IMR-90 (cell line): ENCODE data around the gene BCAT1. TPM values are rescaled to one million over a fixed set of nuclear protein-coding genes. Genes with fewer than 3 reads are reported as not detected.
"Not testable (repeated sequence)": the region's sequence is repeated elsewhere in the genome, so short reads cannot be mapped to it uniquely, and the experiment has no call there.

ENCODE experiments used
- ATAC-seq: fragments of 200-7000 bp; cut with Tn5 transposase; 2 replicates; pipeline ENCODE4 v1.9.1; 2020; ENCODE audit warnings: low read depth, mild to moderate bottlenecking, moderate library complexity
- BruUV-seq: library from RNA; stranded (reverse); fragments of 400-500 nt; replicated peaks from 2 replicates; lab custom pipeline; 2021; lab: Mats Ljungman, UMichigan
- CTCF ChIA-PET: fragments of 300-600 bp; formaldehyde crosslinking; extraction: SDS; loops from one replicate; lab custom pipeline; 2021; ENCODE audit warnings: antibody characterized with exemption; lab: Yijun Ruan, JAX
- POLR2A ChIA-PET: fragments of 300-600 bp; sonication (Branson Sonifier 250); formaldehyde crosslinking; loops from one replicate; lab custom pipeline; 2022; ENCODE audit warnings: antibody characterized with exemption; ENCODE audit not compliant: unreplicated experiment; lab: Charles Lee
- DNase-seq: peaks from one replicate; pipeline ENCODE4 v3.0.0; 2013
- H2AFZ ChIP-seq: replicated peaks from 2 replicates; pipeline ENCODE3; 2013; ENCODE audit warnings: low read length, mild to moderate bottlenecking; ENCODE audit not compliant: poor library complexity
- H2AK5ac ChIP-seq: 2 replicates; pipeline ENCODE4 v1.6.1; 2013; ENCODE audit warnings: low read depth, low read length, inconsistent platforms
- H2AK9ac ChIP-seq: replicated peaks from 2 replicates; pipeline ENCODE3; 2013; ENCODE audit warnings: mild to moderate bottlenecking, low read depth, low read length, moderate library complexity; ENCODE audit not compliant: poor library complexity
- H2BK120ac ChIP-seq: 2 replicates; pipeline ENCODE4 v1.6.1; 2013; ENCODE audit warnings: low read depth, low read length, inconsistent platforms
- H2BK15ac ChIP-seq: 3 replicates; pipeline ENCODE4 v1.6.1; 2013; ENCODE audit warnings: low read depth, low read length, inconsistent platforms
- H2BK20ac ChIP-seq: 2 replicates; pipeline ENCODE4 v1.6.1; 2013; ENCODE audit warnings: low read depth, mild to moderate bottlenecking, inconsistent platforms, low read length, moderate library complexity
- H2BK5ac ChIP-seq: 2 replicates; pipeline ENCODE4 v1.6.1; 2013; ENCODE audit warnings: mild to moderate bottlenecking, low read depth, low read length, inconsistent platforms; ENCODE audit not compliant: poor library complexity, severe bottlenecking
- H3K14ac ChIP-seq: replicated peaks from 2 replicates; pipeline ENCODE4 v1.6.1; 2013; ENCODE audit warnings: low read depth, low read length, inconsistent platforms
- H3K18ac ChIP-seq: 2 replicates; pipeline ENCODE4 v1.6.1; 2013; ENCODE audit warnings: low read depth, low read length, control low read depth
- H3K23ac ChIP-seq: 2 replicates; pipeline ENCODE4 v1.6.1; 2013; ENCODE audit warnings: low read depth, low read length, inconsistent platforms
- H3K27ac ChIP-seq: 2 replicates; pipeline ENCODE4 v1.5.1; 2013; ENCODE audit warnings: mild to moderate bottlenecking, control low read depth, low read length; ENCODE audit not compliant: insufficient read depth
- H3K27me3 ChIP-seq: 2 replicates; pipeline ENCODE4 v1.6.1; 2013; ENCODE audit warnings: low read length; ENCODE audit not compliant: control insufficient read depth, insufficient read depth
- H3K36me3 ChIP-seq: 2 replicates; pipeline ENCODE4 v1.6.1; 2013; ENCODE audit warnings: low read length, mixed read lengths; ENCODE audit not compliant: control insufficient read depth, insufficient read depth
- H3K4ac ChIP-seq: 2 replicates; pipeline ENCODE4 v1.6.1; 2013; ENCODE audit warnings: low read depth, low read length, inconsistent platforms
- H3K4me1 ChIP-seq: 2 replicates; pipeline ENCODE4 v1.6.1; 2013; ENCODE audit warnings: low read length, mixed read lengths; ENCODE audit not compliant: control insufficient read depth, insufficient read depth
- H3K4me2 ChIP-seq: 2 replicates; pipeline ENCODE4 v1.6.1; 2013; ENCODE audit warnings: low read depth, mild to moderate bottlenecking, control low read depth, low read length, moderate library complexity
- H3K4me3 ChIP-seq: 2 replicates; pipeline ENCODE4 v1.5.1; 2013; ENCODE audit warnings: low read depth, mild to moderate bottlenecking, control low read depth, low read length, moderate library complexity; ENCODE audit not compliant: insufficient read depth
- H3K56ac ChIP-seq: 2 replicates; pipeline ENCODE4 v1.6.1; 2013; ENCODE audit warnings: low read length, inconsistent platforms; ENCODE audit not compliant: insufficient read depth; ENCODE audit errors: extremely low read depth
- H3K79me1 ChIP-seq, 2 experiments: 2 replicates each; pipeline ENCODE4 v1.6.1; 2013; ENCODE audit warnings: low read length in 2 of 2, inconsistent platforms in 1 of 2, low read depth in 1 of 2
- H3K9ac ChIP-seq: 2 replicates; pipeline ENCODE4 v1.6.1; 2013; ENCODE audit warnings: low read depth, low read length, control low read depth
- H3K9me1 ChIP-seq: 2 replicates; pipeline ENCODE4 v1.6.1; 2013; ENCODE audit warnings: low read length, inconsistent platforms; ENCODE audit not compliant: insufficient read depth
- H3K9me3 ChIP-seq: 2 replicates; pipeline ENCODE4 v1.6.1; 2013; ENCODE audit warnings: low read length; ENCODE audit not compliant: control insufficient read depth, insufficient read depth
- H4K20me1 ChIP-seq: 2 replicates; pipeline ENCODE4 v1.6.1; 2013; ENCODE audit warnings: low read length, inconsistent platforms; ENCODE audit not compliant: insufficient read depth
- H4K5ac ChIP-seq: 2 replicates; pipeline ENCODE4 v1.6.1; 2013; ENCODE audit warnings: mild to moderate bottlenecking, low read depth, low read length, control low read depth
- H4K8ac ChIP-seq, 2 experiments: 2 replicates each; pipeline ENCODE4 v1.6.1; 2013; ENCODE audit warnings: low read depth in 2 of 2, low read length in 2 of 2, control low read depth in 1 of 2, inconsistent platforms in 1 of 2
- H4K91ac ChIP-seq: 2 replicates; pipeline ENCODE4 v1.6.1; 2013; ENCODE audit warnings: low read depth, low read length, inconsistent platforms; ENCODE audit not compliant: insufficient read depth
- WGBS, 2 experiments: methylation state at CpG; one replicate each; pipeline versions ENCODE4 v1.1.5 to v1.1.7; 2013; ENCODE audit warnings: missing lambda C conversion rate in 2 of 2; ENCODE audit not compliant: insufficient read length in 1 of 2; ENCODE audit errors: extremely low coverage in 2 of 2; 5-methylcytosine and 5-hydroxymethylcytosine counted together
- dilution Hi-C: fragments of 300-500 bp; cut with HindIII; formaldehyde crosslinking; loops from one replicate; pipeline ENCODE4 v1.14.3; 2018; ENCODE audit warnings: low sequenced_read_pairs; ENCODE audit not compliant: unreplicated experiment
- in situ Hi-C: fragments of 300-500 bp; cut with MboI; formaldehyde crosslinking; loops from 3 replicates; pipeline ENCODE4 v1.14.3; 2019; ENCODE audit warnings: low sequenced_read_pairs, inconsistent platforms, mixed read lengths
- intact Hi-C: fragments of 100-400 bp; cut with micrococcal nuclease; formaldehyde crosslinking; loops from 2 replicates; pipeline ENCODE4 v1.10.0; 2022
- polyA plus RNA-seq, 3 experiments: library from polyadenylated mRNA; depleted of rRNA; stranded (reverse); fragments of >200 nt; gene quantifications; 2 replicates each; pipeline ENCODE4 v1.2.3, GENCODE V29; 2012; ENCODE audit warnings: low replicate concordance in 1 of 3
- total RNA-seq: library from RNA; depleted of rRNA; stranded (reverse); fragments of >200 nt; gene quantifications from 2 replicates; pipeline ENCODE4 v1.2.3, GENCODE V29; 2012

BCAT1 gene
- total and polyA plus RNA-seq, 2 of the 4 experiments (the other 2 are of a cell fraction): 30.4 to 683 TPM

DNA sequence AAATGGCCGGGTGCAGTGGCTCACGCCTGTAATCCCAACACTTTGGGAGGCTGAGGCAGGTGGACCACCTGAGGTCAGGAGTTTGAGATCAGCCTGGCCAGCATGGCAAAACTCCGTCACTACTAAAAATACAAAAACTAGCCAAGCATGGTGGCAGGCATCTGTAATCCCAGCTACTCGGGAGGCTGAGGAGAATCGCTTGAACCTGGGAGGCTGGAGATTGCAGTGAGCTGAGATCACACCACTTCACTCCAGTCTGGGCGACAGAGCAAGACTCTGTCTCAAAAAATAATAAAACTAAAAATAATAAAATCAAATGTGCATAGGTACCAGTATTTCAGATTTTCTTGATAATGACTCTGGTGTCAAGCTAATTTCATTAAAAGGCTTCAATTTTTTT is 9.3 kb downstream of the BCAT1 start:
- H2BK5ac ChIP-seq, H3K9ac ChIP-seq, in situ Hi-C loops, H3K23ac ChIP-seq, H2AK9ac ChIP-seq, H4K91ac ChIP-seq, H3K14ac ChIP-seq, H2BK20ac ChIP-seq, H4K8ac ChIP-seq, H3K4me2 ChIP-seq, H3K27ac ChIP-seq, H2BK120ac ChIP-seq, H3K4me3 ChIP-seq, H2BK15ac ChIP-seq, H3K56ac ChIP-seq, H3K4me1 ChIP-seq, dilution Hi-C loops, CTCF ChIA-PET, H3K4ac ChIP-seq, DNase-seq, H3K27me3 ChIP-seq, H2AK5ac ChIP-seq, H4K5ac ChIP-seq, H3K18ac ChIP-seq, intact Hi-C loops, BruUV-seq, POLR2A ChIA-PET, ATAC-seq, H3K9me3 ChIP-seq, H3K36me3 ChIP-seq, H2AFZ ChIP-seq: not testable (repeated sequence)
- peaks cover 86% of the 10 kb centered on the region for H4K20me1 ChIP-seq
- H3K9me1 ChIP-seq: peaks cover 27% of the 10 kb centered on the region
- H3K79me1 ChIP-seq: peaks cover 41 to 76% of the 10 kb centered on the region in 2 experiments
- no CpG with 5 or more reads among the region's 6 CpGs for WGBS, 2 experiments
